ENCODE data around the gene FBXW11.

FBXW11 gene

GRCh38 chr5:171839112-171839511 lies 167.3 kb downstream of the FBXW11 start:
- DNase-seq: no peak

- DNase-seq: no peak
Measured at GRCh38 chr5:171838066-171838465, 168.4 kb downstream of the FBXW11 start.

- DNase-seq: no peak
Measured at GRCh38 chr5:171837522-171837921, 168.9 kb downstream of the FBXW11 start.

- DNase-seq: no peak
Measured at GRCh38 chr5:171835066-171835465, 171.4 kb downstream of the FBXW11 start.

GRCh38 chr5:171834461-171834860 lies 172.0 kb downstream of the FBXW11 start:
- DNase-seq: no peak

- no peak for DNase-seq
Measured at GRCh38 chr5:171832775-171833174, 173.7 kb downstream of the FBXW11 start.

GRCh38 chr5:171830686-171831085 lies 175.8 kb downstream of the FBXW11 start:
- no peak for DNase-seq

- DNase-seq: no peak
Measured at GRCh38 chr5:171827162-171827561, 179.3 kb downstream of the FBXW11 start.

GRCh38 chr5:171826132-171826531 lies 180.3 kb downstream of the FBXW11 start:
- no peak for DNase-seq

- no peak for DNase-seq
Measured at GRCh38 chr5:171825051-171825450, 181.4 kb downstream of the FBXW11 start.

- DNase-seq: no peak
Measured at GRCh38 chr5:171823269-171823668, 183.2 kb downstream of the FBXW11 start.

- no peak for DNase-seq
Measured at GRCh38 chr5:171821286-171821685, 185.2 kb downstream of the FBXW11 start.

- DNase-seq: no peak
Measured at GRCh38 chr5:171820561-171820960, 185.9 kb downstream of the FBXW11 start.

GRCh38 chr5:171816666-171817065 lies 189.8 kb downstream of the FBXW11 start:
- DNase-seq: no peak

GRCh38 chr5:171813813-171814490 lies 192.5 kb downstream of the FBXW11 start:
- no peak for DNase-seq

GRCh38 chr5:171813270-171813669 lies 193.2 kb downstream of the FBXW11 start:
- no peak for DNase-seq
